ENCODE results near the gene KITLG. TPM values are rescaled to one million over a fixed set of nuclear protein-coding genes. Genes with fewer than 3 reads are reported as not detected.

The KITLG gene
- total and polyA plus RNA-seq, 2 donors (not counting 1 experiment from before 2014, with no cell fraction given) = not detected

DNA sequence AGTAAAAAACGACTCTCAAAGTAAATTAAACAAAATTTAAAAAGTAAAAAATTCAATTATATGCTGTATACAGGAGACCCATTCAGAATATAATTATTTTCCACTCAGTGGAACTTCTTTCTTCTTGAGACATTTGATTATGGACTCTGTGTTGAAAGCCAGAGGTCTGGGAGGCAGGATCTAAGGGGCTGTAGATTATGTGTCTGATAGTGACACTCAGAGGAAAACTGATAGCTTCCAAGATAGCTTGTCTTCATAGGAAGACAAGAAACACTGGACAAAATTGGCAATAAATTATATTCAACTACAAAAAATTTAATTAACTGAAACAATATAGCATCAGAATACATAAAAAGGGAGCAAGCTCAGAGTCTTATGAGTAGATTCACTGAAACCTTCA lies 135.8 kb downstream of the KITLG start:
- peaks cover 3% of the 10 kb centered on the region for H3K9me3 Mint-ChIP-seq (ENCODE audit: insufficient read depth)
- no peak for DNase-seq
- intact Hi-C loops (cut with micrococcal nuclease) = no loop called here
- Histone ChIP-seq H2AFZ (ENCODE audit: insufficient read depth, low read depth, low read length, poor library complexity, severe bottlenecking) (no peak overlapping the region), H3K4me3 (ENCODE audit: control extremely low read depth in 1 of 5, extremely low read depth in 1 of 5, insufficient read depth in 1 of 5, low read depth in 2 of 5, low read length in 4 of 5) (no peak overlapping the region), H3K79me2 (ENCODE audit: control insufficient read depth, insufficient read depth, low read length) (no peaks in the 10 kb centered on the region), H3K4me1 (ENCODE audit: control insufficient read depth in 2 of 2, insufficient read depth in 2 of 2, low read length in 2 of 2) (no peaks in the 10 kb centered on the region), H3K9me3 (ENCODE audit: control extremely low read depth in 1 of 3, control insufficient read depth in 2 of 3, insufficient read depth in 1 of 3, low read length in 2 of 3) (no peaks in the 10 kb centered on the region), H3K27ac (ENCODE audit: low read length in 2 of 2) (no peak overlapping the region), H3K4me2 (replicated peaks; ENCODE audit: low read depth, low read length, poor library complexity, severe bottlenecking) (no peak overlapping the region), H4K20me1 (ENCODE audit: control insufficient read depth, insufficient read depth, low read length, poor library complexity, severe bottlenecking) (no peaks in the 10 kb centered on the region), H3K9ac (ENCODE audit: low read length) (no peak overlapping the region), H3K36me3 (replicated peaks in 1 of 2; ENCODE audit: control extremely low read depth in 1 of 2, control insufficient read depth in 1 of 2, extremely low read depth in 1 of 2, insufficient read depth in 2 of 2, low read length in 1 of 2) (no peaks in the 10 kb centered on the region), H3K27me3 (replicated peaks in 1 of 4; ENCODE audit: control extremely low read depth in 1 of 4, control insufficient read depth in 3 of 4, insufficient read depth in 4 of 4, low read length in 3 of 4) (no peaks in the 10 kb centered on the region)
- WGBS (ENCODE audit: insufficient coverage) = no CpG with 5 or more reads among the region's 1 CpG
- H3K27ac Mint-ChIP-seq = no peak overlapping the region
- ChIA-PET CTCF (no interaction called here), POLR2A (no interaction called here)
- ATAC-seq (ENCODE audit: low read depth) = no peak
- no peak overlapping the region for H3K4me3 Mint-ChIP-seq
- H3K4me1 Mint-ChIP-seq = no peaks in the 10 kb centered on the region
- TF ChIP-seq EZH2 (IDR thresholded peaks at IDR 0.05; ENCODE audit: borderline replicate concordance, insufficient read depth, low read depth, low read length, poor library complexity, severe bottlenecking) = no peak
- TF ChIP-seq, protein P1, sequence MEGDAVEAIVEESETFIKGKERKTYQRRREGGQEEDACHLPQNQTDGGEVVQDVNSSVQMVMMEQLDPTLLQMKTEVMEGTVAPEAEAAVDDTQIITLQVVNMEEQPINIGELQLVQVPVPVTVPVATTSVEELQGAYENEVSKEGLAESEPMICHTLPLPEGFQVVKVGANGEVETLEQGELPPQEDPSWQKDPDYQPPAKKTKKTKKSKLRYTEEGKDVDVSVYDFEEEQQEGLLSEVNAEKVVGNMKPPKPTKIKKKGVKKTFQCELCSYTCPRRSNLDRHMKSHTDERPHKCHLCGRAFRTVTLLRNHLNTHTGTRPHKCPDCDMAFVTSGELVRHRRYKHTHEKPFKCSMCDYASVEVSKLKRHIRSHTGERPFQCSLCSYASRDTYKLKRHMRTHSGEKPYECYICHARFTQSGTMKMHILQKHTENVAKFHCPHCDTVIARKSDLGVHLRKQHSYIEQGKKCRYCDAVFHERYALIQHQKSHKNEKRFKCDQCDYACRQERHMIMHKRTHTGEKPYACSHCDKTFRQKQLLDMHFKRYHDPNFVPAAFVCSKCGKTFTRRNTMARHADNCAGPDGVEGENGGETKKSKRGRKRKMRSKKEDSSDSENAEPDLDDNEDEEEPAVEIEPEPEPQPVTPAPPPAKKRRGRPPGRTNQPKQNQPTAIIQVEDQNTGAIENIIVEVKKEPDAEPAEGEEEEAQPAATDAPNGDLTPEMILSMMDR (IDR thresholded peaks at IDR 0.05) = no peak
- no peaks in the 10 kb centered on the region for H3K27me3 Mint-ChIP-seq

Small RNAs within 50 kb of the gene (small RNA-seq; reads per million reads assigned to genes)
- not detected for gene RNU1-117P (ENCODE audit: insufficient read length, low read depth, low replicate concordance)
